ENCODE results near the gene ELMOD2.

Gene ELMOD2

DNA sequence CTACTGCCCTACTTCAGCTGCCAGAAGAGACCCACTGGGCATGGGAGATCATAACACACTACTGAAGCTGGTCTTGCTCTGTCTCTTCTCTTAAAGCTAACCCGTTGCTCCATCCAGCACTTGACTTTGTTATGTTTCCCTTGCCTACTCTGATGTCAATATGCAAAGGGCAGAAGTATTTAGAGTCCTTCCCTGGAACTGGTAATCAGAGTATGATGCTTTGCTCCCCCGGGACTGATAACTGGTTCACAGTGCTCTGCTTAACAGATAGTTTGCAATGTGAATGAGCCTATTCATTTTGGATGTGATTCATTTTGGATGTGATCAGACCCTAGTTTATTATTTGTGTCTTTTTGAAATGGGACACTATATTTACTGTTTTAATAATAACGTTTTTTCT lies 57.1 kb downstream of the ELMOD2 start:
- Histone ChIP-seq H3K9ac (ENCODE audit: low read length) (no peak overlapping the region), H3K4me1 (ENCODE audit: control insufficient read depth, insufficient read depth, low read length) (no peaks in the 10 kb centered on the region), H3K36me3 (ENCODE audit: control insufficient read depth, insufficient read depth, low read length) (no peaks in the 10 kb centered on the region), H3K27ac (ENCODE audit: low read depth, low read length) (no peak overlapping the region), H3K27me3 (ENCODE audit: control insufficient read depth, insufficient read depth, low read length) (peaks cover 15% of the 10 kb centered on the region), H3K4me3 (ENCODE audit: low read depth, low read length) (no peak overlapping the region), H3K9me3 (ENCODE audit: control insufficient read depth, insufficient read depth, low read depth, low read length) (no peaks in the 10 kb centered on the region)

DNA sequence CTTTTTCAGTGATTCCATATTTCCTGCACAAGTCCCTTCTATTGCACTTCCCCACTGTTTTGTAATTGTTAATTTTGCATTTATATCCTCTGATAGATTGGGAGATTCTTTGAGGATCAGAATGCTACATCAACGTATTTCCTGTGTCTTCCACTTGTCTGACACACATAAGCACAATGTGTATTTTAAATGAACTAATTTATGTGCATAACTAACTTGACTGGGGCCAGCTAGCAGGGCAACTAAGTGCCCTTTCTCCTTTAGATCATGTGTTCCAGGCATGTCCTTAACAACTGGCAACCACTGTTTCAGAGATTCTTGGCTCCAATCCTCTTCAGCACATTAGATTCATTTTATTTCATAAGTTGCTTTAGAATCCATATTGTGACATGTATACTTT lies 60.5 kb downstream of the ELMOD2 start:
- Histone ChIP-seq H3K9ac (ENCODE audit: low read length) (no peak overlapping the region), H3K27ac (ENCODE audit: low read depth, low read length) (no peak overlapping the region), H3K36me3 (ENCODE audit: control insufficient read depth, insufficient read depth, low read length) (no peaks in the 10 kb centered on the region), H3K4me1 (ENCODE audit: control insufficient read depth, insufficient read depth, low read length) (no peaks in the 10 kb centered on the region), H3K27me3 (ENCODE audit: control insufficient read depth, insufficient read depth, low read length) (peaks cover 5% of the 10 kb centered on the region; the same call in 1 of the 2 replicates), H3K4me3 (ENCODE audit: low read depth, low read length) (no peak overlapping the region), H3K9me3 (ENCODE audit: control insufficient read depth, insufficient read depth, low read depth, low read length) (no peaks in the 10 kb centered on the region)

- Histone ChIP-seq H3K9me3 (ENCODE audit: control insufficient read depth, insufficient read depth, low read depth, low read length) (no peaks in the 10 kb centered on the region), H3K4me3 (ENCODE audit: low read depth, low read length) (no peak overlapping the region), H3K9ac (ENCODE audit: low read length) (no peak overlapping the region), H3K4me1 (ENCODE audit: control insufficient read depth, insufficient read depth, low read length) (no peaks in the 10 kb centered on the region), H3K27me3 (ENCODE audit: control insufficient read depth, insufficient read depth, low read length) (no peaks in the 10 kb centered on the region; the same call in 1 of the 2 replicates), H3K27ac (ENCODE audit: low read depth, low read length) (no peak overlapping the region), H3K36me3 (ENCODE audit: control insufficient read depth, insufficient read depth, low read length) (no peaks in the 10 kb centered on the region)
Observed at GRCh38 chr4:140595065-140595464, 71.1 kb downstream of the ELMOD2 start.

GRCh38 chr4:140600408-140600807 lies 76.4 kb downstream of the ELMOD2 start:
- Histone ChIP-seq H3K9me3 (ENCODE audit: control insufficient read depth, insufficient read depth, low read depth, low read length) (no peaks in the 10 kb centered on the region), H3K36me3 (ENCODE audit: control insufficient read depth, insufficient read depth, low read length) (no peaks in the 10 kb centered on the region), H3K27ac (ENCODE audit: low read depth, low read length) (no peak overlapping the region), H3K4me3 (ENCODE audit: low read depth, low read length) (no peak overlapping the region), H3K27me3 (ENCODE audit: control insufficient read depth, insufficient read depth, low read length) (no peaks in the 10 kb centered on the region), H3K4me1 (ENCODE audit: control insufficient read depth, insufficient read depth, low read length) (peaks cover 13% of the 10 kb centered on the region), H3K9ac (ENCODE audit: low read length) (no peak overlapping the region)

DNA sequence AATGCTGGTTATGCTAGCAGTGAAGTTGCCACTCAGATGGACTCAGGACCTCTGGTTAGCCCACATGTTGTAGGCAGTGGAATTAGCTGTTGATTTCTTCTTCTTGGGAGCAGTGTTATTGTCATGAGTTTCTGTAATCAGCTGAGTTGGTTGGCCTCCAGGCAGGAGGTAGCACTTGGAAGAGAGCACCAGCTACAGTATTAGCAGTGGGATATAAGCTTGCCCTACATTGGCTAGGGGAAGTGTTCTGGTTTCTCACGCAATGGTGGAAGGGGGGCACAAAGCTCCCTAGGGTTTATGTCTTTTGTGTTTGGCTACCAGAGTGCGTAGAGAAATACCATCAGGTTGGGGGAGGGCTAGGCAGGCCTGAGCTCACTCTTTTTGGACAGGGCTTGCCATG lies 78.7 kb downstream of the ELMOD2 start:
- peaks cover 13% of the 10 kb centered on the region for H3K4me1 ChIP-seq (ENCODE audit: control insufficient read depth, insufficient read depth, low read length)
- no peak overlapping the region for H3K4me3 ChIP-seq (ENCODE audit: low read depth, low read length)
- H3K9ac ChIP-seq (ENCODE audit: low read length) = no peak overlapping the region
- no peaks in the 10 kb centered on the region for H3K9me3 ChIP-seq (ENCODE audit: control insufficient read depth, insufficient read depth, low read depth, low read length)
- H3K36me3 ChIP-seq (ENCODE audit: control insufficient read depth, insufficient read depth, low read length) = no peaks in the 10 kb centered on the region
- H3K27me3 ChIP-seq (ENCODE audit: control insufficient read depth, insufficient read depth, low read length) = no peaks in the 10 kb centered on the region
- no peak overlapping the region for H3K27ac ChIP-seq (ENCODE audit: low read depth, low read length)

- Histone ChIP-seq H3K27me3 (ENCODE audit: control insufficient read depth, insufficient read depth, low read length) (no peaks in the 10 kb centered on the region), H3K9ac (ENCODE audit: low read length) (no peak overlapping the region), H3K36me3 (ENCODE audit: control insufficient read depth, insufficient read depth, low read length) (no peaks in the 10 kb centered on the region), H3K4me3 (ENCODE audit: low read depth, low read length) (no peak overlapping the region), H3K27ac (ENCODE audit: low read depth, low read length) (no peak overlapping the region), H3K9me3 (ENCODE audit: control insufficient read depth, insufficient read depth, low read depth, low read length) (no peaks in the 10 kb centered on the region), H3K4me1 (ENCODE audit: control insufficient read depth, insufficient read depth, low read length) (peaks cover 13% of the 10 kb centered on the region)
Observed at GRCh38 chr4:140603286-140603685, 79.3 kb downstream of the ELMOD2 start.

All from HUES6 (cell line).